Measurements from ENCODE around the gene TMEM259. TPM values are rescaled to one million over a fixed set of nuclear protein-coding genes. Genes with fewer than 3 reads are reported as not detected.

The TMEM259 gene
- total RNA-seq, 1 experiment from 2014 or later, result 171 TPM

- no peaks in the 10 kb centered on the region for H3K79me1 ChIP-seq (ENCODE audit: insufficient read depth, low read depth, low read length, poor library complexity, severe bottlenecking)
- H3K18ac ChIP-seq (ENCODE audit: insufficient read length, low read depth, low read length), result no peak overlapping the region
- no peak overlapping the region for H3K27ac ChIP-seq (ENCODE audit: insufficient read length, low read depth, low read length)
- H3K9me3 Mint-ChIP-seq, result no peaks in the 10 kb centered on the region
- H3K9me3 ChIP-seq (ENCODE audit: control insufficient read depth, low read depth, low read length), result no peaks in the 10 kb centered on the region
- peaks cover 0 to 15% (median 8%) of the 10 kb centered on the region in 3 experiments; a peak in 4 of 7 replicates for H3K36me3 Mint-ChIP-seq (ENCODE audit: insufficient read depth in 1 of 3, low read depth in 3 of 3)
- TF ChIP-seq, protein P1, sequence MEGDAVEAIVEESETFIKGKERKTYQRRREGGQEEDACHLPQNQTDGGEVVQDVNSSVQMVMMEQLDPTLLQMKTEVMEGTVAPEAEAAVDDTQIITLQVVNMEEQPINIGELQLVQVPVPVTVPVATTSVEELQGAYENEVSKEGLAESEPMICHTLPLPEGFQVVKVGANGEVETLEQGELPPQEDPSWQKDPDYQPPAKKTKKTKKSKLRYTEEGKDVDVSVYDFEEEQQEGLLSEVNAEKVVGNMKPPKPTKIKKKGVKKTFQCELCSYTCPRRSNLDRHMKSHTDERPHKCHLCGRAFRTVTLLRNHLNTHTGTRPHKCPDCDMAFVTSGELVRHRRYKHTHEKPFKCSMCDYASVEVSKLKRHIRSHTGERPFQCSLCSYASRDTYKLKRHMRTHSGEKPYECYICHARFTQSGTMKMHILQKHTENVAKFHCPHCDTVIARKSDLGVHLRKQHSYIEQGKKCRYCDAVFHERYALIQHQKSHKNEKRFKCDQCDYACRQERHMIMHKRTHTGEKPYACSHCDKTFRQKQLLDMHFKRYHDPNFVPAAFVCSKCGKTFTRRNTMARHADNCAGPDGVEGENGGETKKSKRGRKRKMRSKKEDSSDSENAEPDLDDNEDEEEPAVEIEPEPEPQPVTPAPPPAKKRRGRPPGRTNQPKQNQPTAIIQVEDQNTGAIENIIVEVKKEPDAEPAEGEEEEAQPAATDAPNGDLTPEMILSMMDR (conservative IDR thresholded peaks at IDR 0.05), result no peak
- H3K23ac ChIP-seq (ENCODE audit: insufficient read length, low read depth, low read length), result no peak overlapping the region
- peaks cover 22% of the 10 kb centered on the region for H3K27me3 Mint-ChIP-seq (ENCODE audit: low read depth)
- WGBS (ENCODE audit: extremely low coverage, insufficient read length, low lambda C conversion rate), result no CpG with 5 or more reads among the region's 32 CpGs
- H4K8ac ChIP-seq (replicated peaks; ENCODE audit: insufficient read length, low read depth, low read length), result no peak overlapping the region
- peaks cover 9% of the 10 kb centered on the region for H3K27me3 ChIP-seq (ENCODE audit: insufficient read depth, low read length)
- H2BK120ac ChIP-seq (ENCODE audit: low read depth, low read length, poor library complexity, severe bottlenecking), result no peak overlapping the region
- H2BK5ac ChIP-seq (ENCODE audit: insufficient read length, low read length), result no peak overlapping the region
- peak overlapping the region in 1 of 2 experiments; percentile 25; a peak in 1 of 5 replicates for H3K4me3 Mint-ChIP-seq
- DNase-seq, result no peak
- no peak overlapping the region for H3T11ph ChIP-seq (ENCODE audit: low read length)
- no peak overlapping the region; a peak in 1 of 7 replicates for H3K27ac Mint-ChIP-seq
- H3K79me2 ChIP-seq (ENCODE audit: insufficient read depth, low read length), result 0 out of 2 replicates have a peak, but pooled peaks cover 2% of the 10 kb centered on the region
- no peak overlapping the region for H2AK5ac ChIP-seq (ENCODE audit: insufficient read length, low read length)
- H4K91ac ChIP-seq (ENCODE audit: insufficient read length, low read depth, low read length), result no peak overlapping the region
- H3K9ac ChIP-seq (ENCODE audit: extremely low read depth, insufficient read length, low read length), result no peak overlapping the region
- no peaks in the 10 kb centered on the region for H3K4me1 ChIP-seq (ENCODE audit: insufficient read depth, low read length)
- H3K4me2 ChIP-seq (ENCODE audit: insufficient read depth, insufficient read length, low read length), result no peak overlapping the region
- H4K5ac ChIP-seq (ENCODE audit: insufficient read length, low read depth, low read length), result no peak overlapping the region
- peaks cover 10% of the 10 kb centered on the region for H3K23me2 ChIP-seq (ENCODE audit: insufficient read length, low read depth, low read length, poor library complexity, severe bottlenecking)
- H2BK15ac ChIP-seq (ENCODE audit: low read depth, low read length), result no peak overlapping the region
- H2AFZ ChIP-seq (ENCODE audit: low read length), result no peak overlapping the region
- H3K4me1 Mint-ChIP-seq, result peaks cover 0 to 4% of the 10 kb centered on the region in 2 experiments; a peak in 2 of 4 replicates
- H2BK12ac ChIP-seq (ENCODE audit: insufficient read length, low read depth, low read length), result no peak overlapping the region
- no peak overlapping the region for H3K56ac ChIP-seq (ENCODE audit: insufficient read length, low read depth, low read length)
- H3K4ac ChIP-seq (ENCODE audit: low read depth, low read length), result no peak overlapping the region
- H2BK20ac ChIP-seq (ENCODE audit: low read depth, low read length, poor library complexity, severe bottlenecking), result no peak overlapping the region
- no peak overlapping the region for H3K14ac ChIP-seq (ENCODE audit: insufficient read depth, low read length)
- no peaks in the 10 kb centered on the region for H4K20me1 ChIP-seq (ENCODE audit: control insufficient read depth, insufficient read depth, insufficient read length)
These were observed 16.6 kb downstream of the TMEM259 start for GRCh38 chr19:1004204-1004802.

Measured in H9 (cell line).